Vagina (tissue), 2 donors: Measurements from ENCODE around the gene NTM. TPM values are rescaled to one million over a fixed set of nuclear protein-coding genes. Genes with fewer than 3 reads are reported as not detected.

Experiments used
- DNase-seq, 2 donors: peaks; one replicate each; pipeline ENCODE4 v3.0.0-alpha.2; 2017; ENCODE audit errors: extremely low spot score in 2 of 2
- H3K27ac ChIP-seq: fragments of 200-600 bp; sonication (generic); one replicate; pipeline ENCODE4 v1.5.1; 2019
- H3K27me3 ChIP-seq: fragments of 200-600 bp; sonication (generic); one replicate; pipeline ENCODE4 v1.5.1; 2019
- H3K36me3 ChIP-seq, 2 donors: fragments of 200-600 bp; sonication (generic); one replicate each; pipeline ENCODE4 v1.5.1; 2017 to 2019
- H3K4me1 ChIP-seq: fragments of 200-600 bp; sonication (generic); one replicate; pipeline ENCODE4 v1.5.1; 2019
- H3K4me3 ChIP-seq, 2 donors: fragments of 200-600 bp; sonication (generic); 1 replicate in 1 of 2; 2 replicates in 1 of 2; pipeline ENCODE4 v1.5.1; 2016 to 2019
- H3K9me3 ChIP-seq: fragments of 200-600 bp; sonication (generic); one replicate; pipeline ENCODE4 v1.5.1; 2019
- CTCF ChIP-seq, 3 experiments: fragments of 450-650 bp in 2 of 3; fragments of 200-600 bp in 1 of 3; sonication (generic) in 1 of 3; IDR thresholded peaks; one replicate each; pipeline ENCODE4 v1.5.1; 2017 to 2019; ENCODE audit warnings: antibody characterized with exemption in 3 of 3, mild to moderate bottlenecking in 2 of 3, moderate library complexity in 2 of 3
- POLR2A ChIP-seq, 2 donors: fragments of 450-650 bp; IDR thresholded peaks; one replicate each; pipeline ENCODE4 v1.6.1; 2017; ENCODE audit warnings: antibody characterized with exemption in 2 of 2, mild to moderate bottlenecking in 2 of 2, moderate library complexity in 2 of 2
- POLR2AphosphoS5 ChIP-seq, 2 donors: sonication (generic); formaldehyde crosslinking; IDR thresholded peaks; one replicate each; pipeline ENCODE4 v1.9.0; 2017; ENCODE audit warnings: antibody characterized with exemption in 2 of 2, mild to moderate bottlenecking in 2 of 2, low read depth in 1 of 2; ENCODE audit not compliant: insufficient read depth in 1 of 2
- intact Hi-C: fragments of 100-400 bp; cut with DNase I; formaldehyde crosslinking; loops from one replicate; pipeline ENCODE4 v1.15.1; 2023
- total RNA-seq: library from RNA; depleted of rRNA; stranded (reverse); fragments of >200 nt; gene quantifications from one replicate; pipeline ENCODE4 v1.2.3, GENCODE V29; 2016

Gene NTM
- total RNA-seq, 1 donor from 2014 or later: 4.2 TPM

DNA sequence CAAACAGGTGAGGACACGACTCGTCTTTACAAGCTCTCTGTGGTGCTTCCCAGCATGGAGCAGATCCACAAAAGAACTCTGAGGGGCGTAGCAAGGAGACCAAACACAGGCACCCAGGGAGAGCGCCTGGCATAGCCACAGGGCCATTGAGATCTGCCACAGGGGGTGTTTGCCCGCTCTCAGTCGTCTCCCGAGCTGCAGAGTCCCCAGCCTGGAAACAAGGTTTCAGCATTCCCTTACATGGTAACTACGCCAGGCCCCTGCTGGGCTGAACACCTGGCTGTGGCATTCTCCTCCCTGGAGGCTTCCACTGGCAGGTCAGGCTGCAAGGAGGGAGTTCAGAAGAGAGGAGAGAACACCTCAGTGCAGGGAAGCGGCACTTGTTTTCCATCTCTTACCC lies 962.1 kb downstream of the NTM start:
- Histone ChIP-seq H3K4me3 (no peak overlapping the region), H3K36me3 (no peaks in the 10 kb centered on the region), H3K27ac (no peak overlapping the region), H3K9me3 (no peaks in the 10 kb centered on the region), H3K4me1 (no peaks in the 10 kb centered on the region), H3K27me3 (no peaks in the 10 kb centered on the region)
- intact Hi-C loops: no loop called here
- TF ChIP-seq POLR2A (IDR thresholded peaks at IDR 0.05) (no peak), POLR2AphosphoS5 (IDR thresholded peaks at IDR 0.05; ENCODE audit: insufficient read depth in 1 of 2, low read depth in 1 of 2) (no peak), CTCF (IDR thresholded peaks at IDR 0.05) (no peak)
- DNase-seq: no peak

- no peak for TF ChIP-seq CTCF (IDR thresholded peaks at IDR 0.05)
- no peak for TF ChIP-seq POLR2A (IDR thresholded peaks at IDR 0.05)
- TF ChIP-seq POLR2AphosphoS5 (IDR thresholded peaks at IDR 0.05; ENCODE audit: insufficient read depth in 1 of 2, low read depth in 1 of 2): no peak
- Histone ChIP-seq H3K9me3 (no peaks in the 10 kb centered on the region), H3K4me3 (no peak overlapping the region), H3K4me1 (no peaks in the 10 kb centered on the region), H3K27ac (no peak overlapping the region), H3K27me3 (no peaks in the 10 kb centered on the region), H3K36me3 (no peaks in the 10 kb centered on the region)
- intact Hi-C loops: no loop called here
- DNase-seq: no peak
Observed at GRCh38 chr11:132334769-132335280, 964.4 kb downstream of the NTM start.

GRCh38 chr11:132335311-132335710 lies 964.9 kb downstream of the NTM start:
- DNase-seq: no peak
- H3K36me3 ChIP-seq: no peaks in the 10 kb centered on the region
- H3K27me3 ChIP-seq: no peaks in the 10 kb centered on the region
- H3K4me3 ChIP-seq: no peak overlapping the region
- H3K9me3 ChIP-seq: no peaks in the 10 kb centered on the region
- H3K4me1 ChIP-seq: no peaks in the 10 kb centered on the region
- H3K27ac ChIP-seq: no peak overlapping the region
- intact Hi-C loops: no loop called here
- TF ChIP-seq POLR2A (IDR thresholded peaks at IDR 0.05): no peak
- no peak for TF ChIP-seq CTCF (IDR thresholded peaks at IDR 0.05)
- TF ChIP-seq POLR2AphosphoS5 (IDR thresholded peaks at IDR 0.05; ENCODE audit: insufficient read depth in 1 of 2, low read depth in 1 of 2): no peak

DNA sequence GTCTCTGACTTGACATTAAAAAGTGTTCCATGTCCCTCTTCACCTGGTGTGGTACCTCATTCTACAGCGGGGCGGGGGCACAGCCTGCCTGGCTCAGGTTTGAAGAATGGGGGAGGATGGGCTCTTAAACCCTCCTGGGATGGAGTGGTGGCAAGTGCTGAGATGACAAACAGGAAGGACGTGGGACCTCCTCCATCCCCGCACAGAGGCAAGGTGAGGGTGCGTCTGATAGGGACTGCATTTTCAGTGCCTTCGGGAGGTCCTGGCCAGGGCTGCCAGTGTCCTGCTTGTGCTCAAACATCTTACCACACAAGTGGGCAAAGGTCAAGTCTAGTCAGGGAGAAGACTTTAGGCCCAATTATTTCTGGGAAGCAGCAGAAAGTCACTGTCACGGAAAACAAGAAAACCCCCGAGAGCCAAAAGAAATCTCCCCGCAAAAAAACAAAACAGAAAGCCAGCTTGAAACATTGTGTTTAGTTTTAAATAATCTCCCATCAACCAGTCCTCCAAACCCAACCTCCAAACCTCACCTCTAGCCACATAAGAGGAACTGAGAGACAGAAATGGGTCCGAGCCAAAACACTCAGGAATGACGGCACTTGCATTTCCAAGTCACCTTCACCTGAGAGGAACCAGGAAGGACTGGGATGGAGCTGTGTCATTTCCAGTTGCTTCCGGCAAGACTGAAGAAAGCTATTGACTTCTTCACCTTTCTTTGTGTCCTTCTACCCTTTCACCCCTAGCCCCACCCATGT lies 966.5 kb downstream of the NTM start:
- Histone ChIP-seq H3K36me3 (no peaks in the 10 kb centered on the region), H3K4me3 (no peak overlapping the region), H3K4me1 (no peaks in the 10 kb centered on the region), H3K9me3 (no peaks in the 10 kb centered on the region), H3K27ac (no peak overlapping the region), H3K27me3 (no peaks in the 10 kb centered on the region)
- TF ChIP-seq POLR2AphosphoS5 (IDR thresholded peaks at IDR 0.05; ENCODE audit: insufficient read depth in 1 of 2, low read depth in 1 of 2): no peak
- TF ChIP-seq POLR2A (IDR thresholded peaks at IDR 0.05): no peak
- TF ChIP-seq CTCF (IDR thresholded peaks at IDR 0.05): no peak
- no peak for DNase-seq
- intact Hi-C loops: no loop called here

DNA sequence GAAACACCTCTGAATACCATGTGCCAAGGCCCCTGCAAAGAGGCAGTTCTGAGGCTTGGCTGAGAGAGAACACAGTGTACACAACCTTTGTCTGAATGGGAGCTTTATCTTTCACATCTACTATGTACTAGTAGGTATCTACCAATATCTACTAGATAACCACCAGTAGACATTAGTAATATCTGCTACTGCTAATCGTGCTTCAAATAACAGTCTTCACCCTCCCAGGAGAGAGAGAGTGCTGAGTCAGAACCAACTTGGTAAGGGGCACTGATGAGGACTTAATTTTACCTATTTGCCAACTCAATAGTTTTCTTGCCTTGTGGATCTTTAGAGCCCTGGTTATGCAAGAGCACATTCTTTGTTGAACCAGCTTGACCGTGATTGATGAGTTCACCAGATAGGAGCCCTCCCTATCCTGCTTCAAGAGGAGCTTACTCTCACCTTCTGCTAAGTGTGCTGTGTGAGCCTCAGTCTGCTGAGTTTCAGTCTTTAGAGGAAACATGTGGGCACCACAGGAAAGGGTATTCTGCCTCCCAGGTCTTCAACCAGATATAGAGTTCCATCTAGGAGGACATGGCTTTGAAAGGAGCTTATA lies 967.5 kb downstream of the NTM start:
- no peaks in the 10 kb centered on the region for H3K36me3 ChIP-seq
- TF ChIP-seq CTCF (IDR thresholded peaks at IDR 0.05) (no peak), POLR2AphosphoS5 (IDR thresholded peaks at IDR 0.05; ENCODE audit: insufficient read depth in 1 of 2, low read depth in 1 of 2) (no peak), POLR2A (IDR thresholded peaks at IDR 0.05) (no peak)
- H3K27me3 ChIP-seq: no peaks in the 10 kb centered on the region
- no peaks in the 10 kb centered on the region for H3K9me3 ChIP-seq
- no peak overlapping the region for H3K27ac ChIP-seq
- H3K4me1 ChIP-seq: no peaks in the 10 kb centered on the region
- no peak for DNase-seq
- intact Hi-C loops: no loop called here
- no peak overlapping the region for H3K4me3 ChIP-seq
